GM12873 (cell line): ENCODE measurements around the gene NFX1.

Experiments
- TF ChIP-seq, protein P1 (sequence below): IDR thresholded peaks from 2 replicates; pipeline ENCODE4 v1.5.1; 2012; ENCODE audit warnings: low read depth, mild to moderate bottlenecking, moderate library complexity, low read length, control low read depth; ENCODE audit not compliant: insufficient read depth; ENCODE audit errors: missing control alignments

NFX1 gene

GRCh38 chr9:33346564-33346963, 56.2 kb downstream of the NFX1 start:
- TF ChIP-seq, protein P1, sequence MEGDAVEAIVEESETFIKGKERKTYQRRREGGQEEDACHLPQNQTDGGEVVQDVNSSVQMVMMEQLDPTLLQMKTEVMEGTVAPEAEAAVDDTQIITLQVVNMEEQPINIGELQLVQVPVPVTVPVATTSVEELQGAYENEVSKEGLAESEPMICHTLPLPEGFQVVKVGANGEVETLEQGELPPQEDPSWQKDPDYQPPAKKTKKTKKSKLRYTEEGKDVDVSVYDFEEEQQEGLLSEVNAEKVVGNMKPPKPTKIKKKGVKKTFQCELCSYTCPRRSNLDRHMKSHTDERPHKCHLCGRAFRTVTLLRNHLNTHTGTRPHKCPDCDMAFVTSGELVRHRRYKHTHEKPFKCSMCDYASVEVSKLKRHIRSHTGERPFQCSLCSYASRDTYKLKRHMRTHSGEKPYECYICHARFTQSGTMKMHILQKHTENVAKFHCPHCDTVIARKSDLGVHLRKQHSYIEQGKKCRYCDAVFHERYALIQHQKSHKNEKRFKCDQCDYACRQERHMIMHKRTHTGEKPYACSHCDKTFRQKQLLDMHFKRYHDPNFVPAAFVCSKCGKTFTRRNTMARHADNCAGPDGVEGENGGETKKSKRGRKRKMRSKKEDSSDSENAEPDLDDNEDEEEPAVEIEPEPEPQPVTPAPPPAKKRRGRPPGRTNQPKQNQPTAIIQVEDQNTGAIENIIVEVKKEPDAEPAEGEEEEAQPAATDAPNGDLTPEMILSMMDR, result no peak

DNA sequence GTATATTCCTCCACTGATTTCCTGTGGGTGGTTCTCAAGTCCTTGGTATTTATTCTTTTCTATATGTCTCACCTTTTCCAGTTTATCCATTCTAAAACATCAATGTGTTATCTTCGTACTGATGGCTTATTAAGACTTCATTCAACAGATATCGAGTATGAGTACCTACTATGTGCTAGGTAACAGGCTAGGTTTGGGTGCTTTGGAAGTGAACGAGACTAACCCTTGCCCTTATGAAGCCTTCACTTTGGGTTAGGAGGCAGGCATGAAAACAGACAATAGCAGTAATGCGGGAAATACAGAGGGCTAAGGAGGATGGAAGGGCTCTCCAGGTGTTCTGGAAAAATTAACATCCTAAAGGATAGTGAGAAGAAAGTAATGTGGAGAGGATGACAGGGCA, 58.7 kb downstream of the NFX1 start:
- TF ChIP-seq, protein P1, result no peak

DNA sequence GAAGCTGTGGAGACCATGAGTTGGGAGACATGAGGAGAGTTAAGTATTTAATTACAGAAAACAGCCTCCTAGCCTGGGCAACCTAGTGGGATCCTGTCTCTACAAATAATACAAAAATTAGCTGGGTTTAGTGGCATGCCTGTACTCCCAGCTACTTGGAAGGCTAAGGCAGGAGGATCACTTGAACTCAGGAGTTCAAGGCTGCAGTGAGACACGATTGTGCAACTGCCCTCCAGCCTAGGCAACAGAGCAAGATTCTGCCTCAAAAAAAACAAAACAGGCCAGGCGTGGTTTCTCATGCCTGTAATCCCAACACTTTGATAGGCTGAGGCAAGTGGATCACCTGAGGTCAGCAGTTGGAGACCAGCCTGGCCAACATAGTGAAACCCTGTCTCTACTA, 59.4 kb downstream of the NFX1 start:
- TF ChIP-seq, protein P1, result no peak

GRCh38 chr9:33350310-33350709, 60.0 kb downstream of the NFX1 start:
- TF ChIP-seq, protein P1, result no peak

- TF ChIP-seq, protein P1, result no peak
Observed at GRCh38 chr9:33351547-33351946, 61.2 kb downstream of the NFX1 start.

- TF ChIP-seq, protein P1, result no peak
Observed at GRCh38 chr9:33354651-33355211, 64.4 kb downstream of the NFX1 start.

DNA sequence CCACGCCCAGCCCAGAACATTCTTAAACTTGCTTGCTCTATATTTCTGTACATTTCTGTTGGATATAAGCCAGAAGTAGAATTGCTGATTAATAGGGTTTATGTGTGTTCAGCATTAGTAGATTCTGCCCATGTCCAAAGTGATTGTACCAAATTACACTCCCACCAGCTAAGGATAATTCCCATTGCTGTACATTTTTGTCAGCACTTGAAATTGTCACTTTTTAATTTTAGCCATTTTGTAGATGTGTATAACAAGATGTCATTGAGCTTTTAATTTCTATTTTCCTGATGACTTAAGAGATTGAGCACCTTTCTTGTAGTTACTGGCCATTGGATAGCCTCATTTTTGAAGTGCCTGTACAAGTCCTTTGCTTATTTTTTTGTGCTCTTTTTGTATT, 65.6 kb downstream of the NFX1 start:
- TF ChIP-seq, protein P1, result no peak
